GM18499 (cell line): ENCODE measurements around the gene USP36.
"Not testable (repeated sequence)": the region's sequence is repeated elsewhere in the genome, so short reads cannot be mapped to it uniquely, and the experiment has no call there.

Source experiments
- ATAC-seq: cut with Tn5 transposase; IDR thresholded peaks from one replicate; pipeline ENCODE4 v1.9.1; 2021; ENCODE audit warnings: moderate number of reproducible peaks; ENCODE audit not compliant: insufficient read depth, unreplicated experiment

Gene USP36

DNA sequence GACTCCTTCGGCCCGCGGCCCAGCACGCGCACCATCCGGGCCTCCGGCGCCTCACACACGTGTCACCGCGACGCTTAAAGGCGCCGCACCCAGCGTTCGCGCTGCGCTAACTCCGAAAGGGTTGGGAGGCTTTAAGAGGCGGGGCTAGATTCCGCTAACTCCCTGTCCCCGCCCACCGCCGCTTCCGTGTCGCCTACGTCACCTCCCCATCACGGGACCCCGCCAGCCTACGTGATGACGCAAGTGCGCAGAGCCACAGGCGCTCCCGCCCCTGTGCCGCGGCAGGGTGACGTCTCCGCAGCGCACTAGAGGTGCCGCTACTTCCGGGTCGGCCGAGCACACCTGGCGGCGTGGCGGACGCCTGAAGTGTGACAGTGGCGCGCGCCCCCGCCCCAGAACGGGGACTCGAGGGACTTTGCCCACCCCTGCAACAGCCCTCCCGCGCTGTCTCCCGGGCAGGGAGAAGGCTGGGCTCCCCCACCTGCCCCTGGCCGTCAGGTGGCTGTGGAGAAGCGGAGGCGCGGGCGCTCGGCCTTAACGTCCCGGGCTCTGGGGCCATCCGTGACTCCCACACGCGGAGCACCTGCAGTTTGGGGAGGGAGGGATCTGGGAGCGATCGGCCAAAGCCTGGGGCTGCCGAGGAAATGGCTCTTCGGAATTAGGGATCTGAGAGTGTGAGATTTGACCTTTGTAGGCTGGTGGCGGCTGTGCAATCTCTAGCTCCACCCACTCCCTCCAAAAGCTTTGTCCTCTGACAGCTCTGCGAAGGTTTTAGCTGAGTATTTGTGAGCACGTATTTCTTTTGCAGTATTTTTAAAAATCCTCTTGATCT lies at the start of gene USP36:
Gene USP36, minus strand, starts transcription at position 35 of the 832 bp plus-strand sequence. CDS start 4,451 bp downstream, outside the sequence.
- peak; percentile 71 for ATAC-seq

DNA sequence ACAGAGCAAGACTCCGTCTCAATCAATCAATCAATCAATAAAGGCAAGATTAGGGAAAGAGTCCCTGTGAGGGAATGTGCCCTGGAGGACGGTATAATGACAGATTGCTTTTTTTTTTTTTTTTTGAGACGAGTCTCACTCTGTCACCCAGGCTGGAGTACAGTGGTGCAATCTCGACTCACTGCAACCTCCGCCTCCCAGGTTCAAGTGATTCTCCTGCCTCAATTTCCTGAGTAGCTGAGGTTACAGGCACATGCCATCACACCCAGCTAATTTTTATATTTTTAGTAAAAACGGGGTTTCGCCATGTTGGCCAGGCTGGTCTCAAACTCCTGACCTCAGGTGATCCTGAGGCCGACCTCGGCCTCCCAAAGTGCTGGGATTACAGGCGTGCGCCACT lies 49.5 kb upstream of the USP36 start:
- ATAC-seq = not testable (repeated sequence)

DNA sequence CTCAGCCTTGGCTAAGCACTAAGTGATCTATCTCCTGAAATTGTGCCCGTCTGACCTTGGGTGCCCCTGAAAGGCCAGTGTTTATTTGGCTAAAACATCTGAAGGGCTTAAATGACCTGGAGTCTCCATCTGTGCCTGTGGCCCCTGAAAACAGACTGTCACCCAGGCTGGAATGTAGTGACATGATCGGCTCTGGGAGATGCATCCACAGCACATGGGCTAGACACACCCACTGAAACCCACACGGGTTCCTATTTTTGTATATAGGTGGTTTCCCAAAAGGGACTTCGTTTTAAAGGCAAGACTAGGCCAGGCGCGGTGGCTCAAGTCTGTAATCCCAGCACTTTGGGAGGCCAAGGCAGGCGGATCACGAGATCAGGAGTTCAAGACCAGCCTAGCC lies 48.9 kb upstream of the USP36 start:
- ATAC-seq = peak; percentile 57

DNA sequence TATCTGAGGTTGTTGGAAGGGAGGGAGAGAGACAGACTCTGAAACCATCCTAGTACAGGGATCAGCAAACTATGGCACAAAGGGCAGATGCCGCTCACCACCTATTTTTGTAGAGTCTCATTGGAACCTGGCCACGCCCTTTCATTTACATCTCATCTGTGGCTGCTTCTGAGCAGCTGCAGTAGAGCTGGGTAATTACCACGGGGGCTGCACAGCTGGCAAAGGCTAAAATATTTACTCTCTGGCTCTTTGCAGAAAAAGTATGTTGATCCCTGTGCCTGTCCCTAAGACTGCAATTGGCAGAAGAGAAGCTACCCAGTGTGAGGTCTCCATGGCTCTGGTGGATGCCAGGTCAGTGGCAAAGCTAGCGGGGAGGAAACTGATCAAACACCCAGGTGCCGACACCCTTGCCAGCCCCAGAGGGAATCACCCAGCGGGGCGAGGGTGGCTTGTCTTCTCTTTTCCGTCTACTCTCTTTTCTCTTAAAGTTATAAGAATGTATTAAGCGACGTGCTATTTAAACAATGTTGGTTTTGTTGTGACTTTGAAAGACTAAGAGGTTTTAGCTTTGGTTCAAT lies 48.4 kb upstream of the USP36 start:
- ATAC-seq = no peak

DNA sequence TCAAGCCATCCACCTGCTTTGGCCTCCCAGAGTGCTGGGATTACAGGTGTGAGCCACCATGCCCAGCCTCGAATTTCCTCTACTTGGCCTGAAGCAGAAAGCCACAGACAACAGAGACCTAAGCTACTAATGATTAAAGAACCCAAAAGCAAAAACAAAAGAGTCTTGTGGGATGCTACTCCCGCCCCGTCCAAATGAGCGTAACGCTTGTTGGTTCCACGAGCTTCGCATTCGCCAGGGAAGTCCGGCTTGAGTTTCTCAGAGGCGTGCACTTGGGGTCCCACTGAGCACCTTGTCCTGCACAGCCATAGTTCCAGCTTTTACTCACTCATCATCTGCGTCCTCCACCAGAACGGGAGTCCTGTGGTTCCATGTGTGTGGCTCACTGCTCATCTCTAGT lies 46.3 kb upstream of the USP36 start:
- ATAC-seq = no peak

DNA sequence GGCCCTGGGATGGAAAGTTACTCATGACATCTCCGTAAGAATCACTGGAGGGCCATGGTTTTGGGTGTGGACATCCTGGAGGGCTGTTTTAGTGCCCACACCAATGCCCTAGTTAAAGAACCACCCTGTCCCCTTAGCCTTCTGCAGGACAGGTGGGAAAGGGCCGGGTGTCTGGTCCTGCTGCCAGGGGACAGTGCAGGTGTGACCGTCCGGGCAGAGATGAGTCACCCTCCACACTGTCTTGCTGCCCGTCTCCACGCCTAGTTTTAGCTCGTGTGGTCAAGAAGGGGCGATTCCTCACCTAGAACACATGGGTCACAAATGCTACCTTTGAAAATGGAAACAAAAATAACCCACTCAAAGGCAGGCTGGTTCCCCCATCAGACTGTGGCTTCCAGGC lies 45.3 kb upstream of the USP36 start:
- no peak for ATAC-seq

DNA sequence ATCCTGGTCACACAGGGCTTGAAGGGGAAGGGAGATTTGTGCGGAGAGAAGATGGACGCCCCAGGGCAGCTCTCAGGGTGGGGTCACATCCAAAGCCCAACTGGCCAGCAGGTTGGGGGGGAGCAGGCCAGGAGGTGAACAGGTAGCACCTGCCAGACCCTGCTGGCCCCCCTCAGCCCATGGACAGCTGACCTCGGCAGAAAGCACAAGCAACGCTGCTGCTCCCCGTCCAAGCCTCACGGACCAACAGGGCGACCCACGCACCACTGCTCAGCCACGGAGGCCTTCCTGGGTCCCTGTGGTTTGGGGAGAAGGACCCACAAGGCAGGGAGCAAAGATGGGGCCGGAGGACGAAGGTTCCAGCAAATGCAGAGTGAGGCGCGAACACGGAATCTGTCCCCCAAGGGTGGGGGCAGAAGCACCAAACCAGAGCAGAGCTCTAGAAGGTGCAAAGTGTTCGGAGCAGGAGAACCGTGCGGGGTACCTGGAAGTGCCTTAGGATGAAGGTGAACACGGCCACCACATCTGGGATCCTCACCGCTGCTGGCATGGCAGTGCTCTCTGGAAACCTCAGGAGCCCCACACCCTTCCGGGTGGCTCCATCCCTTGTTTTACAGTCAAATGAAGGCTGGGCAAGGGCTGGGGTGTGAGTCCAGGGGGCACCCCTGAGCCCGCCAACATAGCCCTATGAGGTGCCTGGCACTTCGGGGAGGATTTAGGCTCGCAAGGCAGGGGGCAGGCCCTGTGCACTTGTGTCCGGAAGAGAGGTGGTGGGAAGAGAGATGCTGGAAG lies 44.5 kb upstream of the USP36 start:
- no peak for ATAC-seq

DNA sequence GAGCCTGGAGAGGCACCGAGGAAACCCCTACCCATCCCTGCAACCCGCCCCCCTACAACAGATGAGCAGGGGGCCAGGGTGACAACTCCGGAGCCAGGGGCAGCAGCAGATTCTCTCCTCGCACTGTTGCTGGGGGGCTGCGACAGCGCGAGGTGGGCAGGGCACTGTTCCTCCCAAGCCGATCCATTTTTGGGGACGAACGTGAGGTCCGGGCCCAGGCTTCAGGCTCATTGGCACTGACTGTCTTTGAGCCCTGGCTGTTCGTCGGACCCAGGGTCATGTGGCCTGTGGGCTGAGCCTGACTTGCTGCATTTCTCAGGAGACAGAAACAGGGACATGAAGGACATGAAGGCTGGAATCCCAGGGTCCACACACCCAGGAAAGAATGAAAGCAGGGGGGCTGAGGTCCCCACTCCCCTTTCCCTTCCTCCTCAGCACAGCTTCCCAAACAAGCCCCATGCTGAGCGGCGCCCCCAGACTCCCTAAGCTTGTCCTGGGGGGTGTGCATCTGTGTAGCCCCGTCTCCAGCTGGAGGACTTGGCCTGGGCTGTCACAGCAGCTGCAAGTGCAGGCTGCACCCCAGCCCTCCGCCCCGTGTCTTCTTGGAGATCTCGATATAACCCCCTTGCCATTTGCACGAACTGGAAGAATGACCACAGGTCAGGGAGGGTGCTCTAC lies 43.7 kb upstream of the USP36 start:
- ATAC-seq = no peak

DNA sequence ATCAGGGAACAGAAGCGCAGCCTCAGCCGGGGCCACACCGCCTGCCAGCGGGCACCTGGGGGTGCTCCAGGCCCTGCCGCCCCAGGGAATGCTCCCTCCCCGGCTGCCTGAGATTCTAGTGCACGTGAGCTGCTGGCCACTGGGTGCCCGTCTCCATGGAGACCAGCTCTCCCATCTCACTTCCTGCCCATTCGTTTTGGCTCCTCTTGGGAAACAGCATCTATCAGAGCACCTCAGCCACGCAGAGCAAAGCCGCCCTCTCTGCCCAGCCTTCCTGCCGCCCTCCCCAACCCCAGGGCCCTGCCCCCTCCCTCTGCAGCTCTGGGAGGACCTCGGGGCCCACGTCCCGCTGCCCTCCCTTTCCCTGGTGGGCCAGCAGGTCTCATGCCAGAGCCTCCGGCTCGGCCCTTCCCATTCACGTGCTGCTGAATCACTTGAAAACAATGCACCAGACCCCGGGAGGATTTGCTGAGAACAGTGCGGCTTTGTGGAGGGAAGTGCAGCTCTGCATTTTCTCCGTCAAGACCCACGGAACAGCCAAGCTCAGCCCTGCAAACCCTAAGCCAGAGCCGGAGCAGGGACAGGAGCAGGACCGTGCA lies 43.0 kb upstream of the USP36 start:
- no peak for ATAC-seq

DNA sequence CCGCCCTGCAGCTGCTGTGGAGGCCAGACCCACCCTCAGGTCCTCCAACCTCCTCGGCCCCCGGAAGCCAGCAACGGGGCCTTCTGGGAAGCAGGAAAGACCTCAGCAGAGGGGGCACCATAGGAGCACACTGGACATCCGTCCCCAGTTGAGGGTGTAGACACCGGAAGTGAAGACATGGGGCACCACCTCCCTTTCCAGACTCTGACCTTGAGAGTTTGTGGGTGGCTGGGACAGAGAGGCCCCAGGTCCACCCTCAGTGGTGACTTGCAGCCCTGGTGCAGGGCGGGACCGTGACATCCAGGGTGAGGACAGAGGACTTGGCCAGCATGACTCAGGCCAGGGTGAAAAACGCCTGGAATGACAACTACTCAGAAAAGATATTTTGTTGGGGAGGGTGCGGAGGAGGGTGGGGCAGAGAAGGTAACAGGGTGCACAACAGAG lies 42.5 kb upstream of the USP36 start:
- no peak for ATAC-seq

DNA sequence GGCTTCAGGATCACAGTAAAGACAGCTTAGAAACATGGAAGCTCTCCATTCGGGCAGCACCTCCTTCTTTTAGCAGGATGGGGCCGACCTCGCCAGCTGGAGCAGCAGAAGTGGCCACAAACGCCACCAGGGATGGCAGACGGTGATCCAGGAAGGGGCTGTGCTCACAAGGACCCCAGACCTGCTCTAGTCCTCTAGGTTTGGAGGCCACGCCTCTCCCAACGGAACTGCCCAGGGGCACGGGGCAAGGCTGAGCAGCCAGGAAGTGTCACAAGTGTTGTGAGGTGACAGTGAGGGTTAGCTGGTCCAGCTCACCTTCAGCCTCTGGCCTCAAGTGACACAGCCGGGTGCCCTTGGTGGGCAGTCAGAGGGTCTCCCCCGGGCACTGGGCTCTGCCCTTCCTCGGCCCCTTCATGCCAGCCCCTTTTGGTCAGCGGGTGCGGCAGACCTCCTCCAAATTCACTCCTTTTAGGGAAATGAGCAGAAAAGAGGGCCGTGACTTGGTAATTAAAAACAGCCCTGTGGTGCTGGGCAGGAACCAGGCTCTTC lies 42.0 kb upstream of the USP36 start:
- no peak for ATAC-seq

DNA sequence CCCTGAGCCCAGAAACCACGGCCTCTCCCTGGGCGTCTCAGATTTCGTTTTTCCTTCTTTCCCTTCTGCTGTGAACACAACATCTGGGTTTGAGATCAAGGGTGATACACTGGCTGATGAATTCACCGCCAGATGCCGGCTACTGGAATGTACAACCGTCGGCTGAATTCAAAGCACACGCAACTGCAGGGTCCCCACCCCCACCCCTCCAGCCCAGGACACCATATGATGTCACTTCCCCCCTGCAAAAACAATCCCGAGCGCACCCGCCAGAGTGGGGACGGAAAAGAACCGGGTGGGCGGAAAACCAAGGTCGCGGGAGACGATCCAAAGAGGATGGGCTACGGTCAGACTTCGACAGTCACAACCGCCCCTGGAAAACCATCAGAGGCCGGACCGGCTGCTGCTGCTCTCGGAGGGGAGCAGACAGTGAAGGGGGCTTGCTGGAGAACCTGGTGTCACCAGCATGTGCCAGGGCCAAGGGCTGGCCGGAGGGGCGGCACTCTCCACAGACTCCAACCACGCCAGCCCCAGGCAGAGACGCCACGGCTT lies 39.1 kb upstream of the USP36 start:
- no peak for ATAC-seq

DNA sequence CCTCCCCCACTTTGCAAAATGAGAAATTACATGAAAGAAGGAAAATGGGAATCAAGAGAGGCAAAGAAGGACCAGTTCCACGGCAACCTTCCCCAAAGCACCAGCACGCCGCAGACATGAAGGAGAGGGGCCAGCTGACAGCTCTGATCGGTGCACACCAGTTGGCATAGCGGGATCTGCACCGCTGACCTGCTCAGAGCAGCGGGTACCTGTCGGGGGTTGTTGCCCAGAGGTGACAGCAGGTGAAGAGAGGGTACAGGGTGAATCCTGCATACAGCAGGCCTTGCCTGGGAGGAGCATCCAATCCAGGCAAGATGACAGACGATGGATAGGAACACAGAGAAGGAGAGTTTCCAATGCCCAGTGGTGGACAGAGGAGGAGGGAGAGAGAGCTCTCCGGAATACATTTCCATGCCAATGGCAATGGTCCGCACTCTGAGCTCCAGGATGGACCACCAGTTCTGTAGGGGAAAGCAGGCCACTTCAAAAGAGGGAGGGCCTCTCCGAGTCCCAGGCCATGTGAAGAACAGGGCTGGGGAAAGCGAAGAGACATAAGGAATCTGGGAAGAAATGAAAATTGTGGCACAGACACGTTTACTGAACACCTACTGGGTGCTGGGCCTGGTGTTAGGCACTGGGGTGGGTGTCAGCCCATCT lies 38.4 kb upstream of the USP36 start:
- ATAC-seq = no peak

DNA sequence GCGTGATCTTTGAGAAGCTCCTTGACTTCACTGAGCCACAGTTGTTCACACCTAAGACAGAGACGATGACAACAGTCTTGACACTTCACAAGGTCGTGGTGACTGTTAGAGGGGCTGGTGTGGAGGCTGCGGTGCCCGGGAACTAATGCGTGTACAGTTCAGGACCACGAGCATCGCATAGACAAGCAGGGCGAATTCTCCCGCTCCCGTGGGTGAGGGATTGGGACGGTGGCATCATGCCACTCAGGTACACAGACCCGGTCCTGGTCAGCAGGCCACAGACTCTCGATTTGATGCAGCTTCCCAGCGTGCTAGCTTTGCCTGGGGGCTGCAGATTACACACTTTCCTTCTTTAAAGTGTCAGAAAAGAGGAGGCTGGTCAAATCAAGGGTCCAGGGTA lies 37.6 kb upstream of the USP36 start:
- no peak for ATAC-seq

DNA sequence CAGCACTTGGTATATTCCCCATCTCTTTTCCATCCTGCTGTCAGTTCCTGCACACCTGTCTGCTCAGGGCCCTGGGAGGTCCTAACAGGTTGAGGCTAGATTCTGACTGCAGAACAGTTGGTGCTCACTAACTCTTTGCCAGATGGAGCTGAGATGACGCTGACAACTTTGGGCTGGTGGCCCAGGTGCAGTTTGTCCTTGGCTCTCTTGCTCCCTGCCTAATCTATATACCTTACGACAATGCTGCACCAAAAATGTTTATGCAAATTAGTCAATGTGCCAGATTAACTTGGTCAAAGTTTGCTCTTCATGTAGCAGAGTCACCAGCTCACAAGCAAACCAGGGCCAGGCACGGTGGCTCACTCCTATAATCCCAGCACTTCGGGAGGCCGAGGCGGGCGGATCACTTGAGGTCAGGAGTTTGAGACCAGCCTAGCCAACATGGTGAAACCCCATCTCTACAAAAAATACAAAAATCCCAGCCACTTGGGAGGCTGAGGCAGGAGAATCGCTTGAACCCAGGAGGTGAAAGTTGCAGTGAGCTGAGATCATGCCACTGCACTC lies 36.4 kb upstream of the USP36 start:
- not testable (repeated sequence) for ATAC-seq

DNA sequence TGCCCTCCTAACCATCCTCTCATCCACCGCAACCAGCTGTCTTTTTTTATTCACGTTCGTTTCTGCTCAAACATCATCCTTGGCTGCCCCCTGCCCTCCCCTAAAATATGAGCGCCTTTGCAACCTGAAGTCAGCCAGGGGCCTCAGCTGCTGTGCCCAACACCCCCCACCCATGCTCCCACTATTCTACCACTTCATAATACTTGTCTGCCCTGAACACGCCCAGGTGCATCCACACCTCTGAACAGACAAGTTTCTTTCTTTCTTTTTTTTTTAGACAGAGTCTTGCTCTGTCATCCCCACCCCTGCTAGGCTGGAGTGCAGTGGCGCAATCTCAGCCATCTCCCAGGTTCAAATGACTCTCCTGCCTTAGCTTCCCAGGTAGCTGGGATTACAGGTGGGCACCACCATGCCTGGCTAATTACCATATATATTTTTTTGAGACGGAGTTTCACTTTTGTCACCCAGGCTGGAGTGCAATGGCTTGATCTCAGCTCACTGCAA lies 35.5 kb upstream of the USP36 start:
- no peak for ATAC-seq

DNA sequence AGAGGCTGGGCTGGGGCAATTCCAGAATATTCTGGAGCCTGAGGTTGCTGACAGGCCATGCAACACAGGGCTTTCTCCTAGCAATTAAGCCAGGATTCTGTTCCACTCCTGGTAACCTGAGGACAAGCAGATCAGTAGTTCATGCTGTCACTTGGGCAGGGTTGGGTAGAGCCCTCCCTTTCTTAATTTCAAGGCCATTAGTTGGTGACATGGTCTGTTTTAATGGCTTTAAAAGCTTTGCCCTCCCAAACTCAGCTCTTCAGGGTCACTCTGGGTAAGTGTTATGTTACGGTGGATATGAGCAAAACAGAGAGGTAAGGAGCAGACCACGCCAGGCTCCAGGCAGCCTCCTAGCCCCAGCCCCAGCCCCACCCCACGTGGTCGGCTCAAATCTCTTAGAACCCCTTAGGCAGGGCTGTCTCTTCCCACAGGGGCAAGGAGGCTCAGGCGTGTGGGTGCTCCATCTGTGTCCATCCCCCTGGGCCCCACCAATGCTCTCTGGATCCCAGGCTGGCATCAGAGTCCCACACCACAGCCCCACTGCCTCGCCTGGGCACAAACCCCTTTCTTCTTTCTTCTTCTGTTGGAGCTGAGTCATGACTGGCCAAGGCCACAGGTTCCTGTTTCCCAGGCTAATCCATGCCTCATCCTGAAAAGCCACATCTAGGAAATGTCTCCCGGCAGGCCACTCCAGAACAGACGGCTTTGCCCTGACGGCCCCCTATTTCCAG lies 34.9 kb upstream of the USP36 start:
- no peak for ATAC-seq
